PC-3 (cell line): ENCODE results near the gene FOSL1. TPM values are rescaled to one million over a fixed set of nuclear protein-coding genes. Genes with fewer than 3 reads are reported as not detected.

Experiments used
- ATAC-seq: fragments of 200-7000 bp; cut with Tn5 transposase; 2 replicates; pipeline ENCODE4 v1.9.1; 2020; ENCODE audit warnings: mild to moderate bottlenecking, moderate library complexity
- BruUV-seq: library from RNA; stranded (reverse); fragments of 400-500 nt; replicated peaks from 2 replicates; lab custom pipeline; 2021; lab: Mats Ljungman, UMichigan
- CTCF ChIA-PET: fragments of 300-600 bp; sonication (Branson Sonifier 250); formaldehyde crosslinking; loops from one replicate; lab custom pipeline; 2022; ENCODE audit warnings: antibody characterized with exemption; lab: Charles Lee
- POLR2A ChIA-PET: fragments of 300-600 bp; sonication (Branson Sonifier 250); formaldehyde crosslinking; loops from one replicate; lab custom pipeline; 2022; ENCODE audit warnings: antibody characterized with exemption; ENCODE audit not compliant: unreplicated experiment; lab: Charles Lee
- DNase-seq: peaks from one replicate; pipeline ENCODE4 v3.0.0-alpha.2; 2015
- H2AFZ ChIP-seq: fragments of 300-600 bp; sonication (generic); 2 replicates; pipeline ENCODE4 v1.6.0; 2016; ENCODE audit warnings: antibody characterized with exemption, low read length
- H3F3A ChIP-seq: fragments of 300-600 bp; sonication (generic); one replicate; pipeline ENCODE4 v1.6.0; 2017; ENCODE audit warnings: antibody characterized with exemption, low read length, control low read depth, mild to moderate bottlenecking; ENCODE audit not compliant: unreplicated experiment
- H3K27ac ChIP-seq: fragments of 300-600 bp; sonication (generic); 2 replicates; pipeline ENCODE4 v1.5.1; 2016; ENCODE audit warnings: mild to moderate bottlenecking, low read length
- H3K27me3 ChIP-seq: fragments of 300-600 bp; sonication (generic); 2 replicates; pipeline ENCODE4 v1.6.1; 2016; ENCODE audit warnings: low read length, mixed read lengths
- H3K36me3 ChIP-seq: fragments of 300-600 bp; sonication (generic); 2 replicates; pipeline ENCODE4 v1.6.1; 2016; ENCODE audit warnings: low read depth, mixed run types, low read length, mixed read lengths
- H3K4me1 ChIP-seq: fragments of 300-600 bp; sonication (generic); 2 replicates; pipeline ENCODE4 v1.5.1; 2016; ENCODE audit warnings: low read length; ENCODE audit not compliant: insufficient read depth
- H3K4me2 ChIP-seq: fragments of 300-600 bp; sonication (generic); 2 replicates; pipeline ENCODE4 v1.6.0; 2016; ENCODE audit warnings: low read length
- H3K4me3 ChIP-seq: fragments of 300-600 bp; sonication (generic); 2 replicates; pipeline ENCODE4 v1.5.1; 2016; ENCODE audit warnings: mild to moderate bottlenecking, low read length, mixed read lengths
- H3K79me2 ChIP-seq: fragments of 300-600 bp; sonication (generic); 2 replicates; pipeline ENCODE4 v1.6.1; 2017; ENCODE audit warnings: low read length, mixed read lengths
- H3K9ac ChIP-seq: fragments of 300-600 bp; sonication (generic); 2 replicates; pipeline ENCODE4 v1.6.0; 2016; ENCODE audit warnings: mild to moderate bottlenecking, low read length
- H3K9me2 ChIP-seq: fragments of 300-600 bp; sonication (generic); replicated peaks from 2 replicates; pipeline ENCODE4 v1.6.1; 2016; ENCODE audit warnings: mixed run types, low read length, mixed read lengths
- H3K9me3 ChIP-seq: fragments of 300-600 bp; sonication (generic); 2 replicates; pipeline ENCODE4 v1.6.1; 2016; ENCODE audit warnings: low read length, mixed read lengths
- H4K20me1 ChIP-seq: fragments of 300-600 bp; sonication (generic); 2 replicates; pipeline ENCODE4 v1.6.1; 2016; ENCODE audit warnings: low read length, mixed read lengths
- CTCF ChIP-seq: fragments of 300-600 bp; sonication (generic); conservative IDR thresholded peaks from 2 replicates; pipeline ENCODE4 v1.5.1; 2017; ENCODE audit warnings: antibody characterized with exemption, low read depth, mild to moderate bottlenecking, low read length
- EZH2 ChIP-seq: fragments of 300-600 bp; sonication (generic); IDR thresholded peaks from one replicate; pipeline ENCODE4 v1.6.1; 2017; ENCODE audit warnings: antibody characterized with exemption, mild to moderate bottlenecking, low read length; ENCODE audit not compliant: unreplicated experiment
- EZH2phosphoT487 ChIP-seq: fragments of 300-600 bp; sonication (generic); IDR thresholded peaks from 2 replicates; pipeline ENCODE4 v1.6.1; 2018; ENCODE audit warnings: mild to moderate bottlenecking, antibody characterized with exemption, low read length, borderline replicate concordance
- intact Hi-C: fragments of 100-400 bp; cut with micrococcal nuclease; formaldehyde crosslinking; loops from 2 replicates; pipeline ENCODE4 v1.9.0; 2023
- total RNA-seq: library from RNA; depleted of rRNA; stranded (reverse); fragments of >200 nt; gene quantifications from 2 replicates; pipeline ENCODE4 v1.2.3, GENCODE V29; 2014

Gene FOSL1
- total RNA-seq, 1 experiment from 2014 or later: 656 TPM

- ATAC-seq (no peak), DNase-seq (no peak)
- Histone ChIP-seq H3K27me3 (no peaks in the 10 kb centered on the region), H4K20me1 (no peaks in the 10 kb centered on the region), H3K4me3 (no peak overlapping the region), H3K9me3 (no peaks in the 10 kb centered on the region), H3K4me1 (peaks cover 10% of the 10 kb centered on the region; the same call in 1 of the 2 replicates), H2AFZ (no peak overlapping the region), H3K4me2 (no peak overlapping the region), H3K9me2 (no peaks in the 10 kb centered on the region), H3K27ac (no peak overlapping the region), H3F3A (no peaks in the 10 kb centered on the region), H3K36me3 (no peaks in the 10 kb centered on the region), H3K9ac (no peak overlapping the region), H3K79me2 (no peaks in the 10 kb centered on the region)
- TF ChIP-seq EZH2: no peak
- no peak for TF ChIP-seq EZH2phosphoT487
- TF ChIP-seq CTCF: no peak
- ChIA-PET CTCF (no interaction called here), POLR2A (no interaction called here)
- intact Hi-C loops: no loop called here
- no TSS peak for BruUV-seq
These were observed 44.6 kb upstream of the FOSL1 start for GRCh38 chr11:65944767-65945166.

DNA sequence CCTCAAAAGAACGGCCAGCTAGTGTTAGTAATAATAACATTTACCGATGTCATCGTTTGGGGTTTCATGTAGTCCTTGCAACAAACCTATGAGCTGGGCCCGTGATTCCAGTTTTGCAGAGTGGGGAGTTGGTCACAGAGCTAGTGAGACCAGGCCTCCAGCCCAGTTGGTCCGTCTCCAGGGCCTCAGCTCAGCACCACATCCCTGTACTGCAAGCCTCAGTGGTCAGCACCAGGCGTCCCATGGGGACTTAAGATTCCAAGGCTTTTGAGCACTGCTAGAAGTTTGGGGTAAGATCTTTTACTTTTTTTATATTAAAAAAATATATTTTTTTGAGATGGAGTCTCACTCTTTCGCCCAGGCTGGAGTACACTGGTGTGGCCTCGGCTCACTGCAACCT, 44.0 kb upstream of the FOSL1 start:
- DNase-seq (no peak), ATAC-seq (no peak)
- intact Hi-C loops: no loop called here
- Histone ChIP-seq H3K4me3 (no peak overlapping the region), H3F3A (no peaks in the 10 kb centered on the region), H3K9me3 (no peaks in the 10 kb centered on the region), H3K4me1 (peaks cover 10% of the 10 kb centered on the region; the same call in 1 of the 2 replicates), H3K9me2 (no peaks in the 10 kb centered on the region), H3K79me2 (no peaks in the 10 kb centered on the region), H4K20me1 (no peaks in the 10 kb centered on the region), H2AFZ (no peak overlapping the region), H3K27me3 (no peaks in the 10 kb centered on the region), H3K9ac (no peak overlapping the region), H3K36me3 (no peaks in the 10 kb centered on the region), H3K4me2 (no peak overlapping the region), H3K27ac (no peak overlapping the region)
- TF ChIP-seq EZH2: no peak
- no peak for TF ChIP-seq EZH2phosphoT487
- TF ChIP-seq CTCF: no peak
- BruUV-seq: no TSS peak
- CTCF ChIA-PET: no interaction called here
- POLR2A ChIA-PET: no interaction called here

DNA sequence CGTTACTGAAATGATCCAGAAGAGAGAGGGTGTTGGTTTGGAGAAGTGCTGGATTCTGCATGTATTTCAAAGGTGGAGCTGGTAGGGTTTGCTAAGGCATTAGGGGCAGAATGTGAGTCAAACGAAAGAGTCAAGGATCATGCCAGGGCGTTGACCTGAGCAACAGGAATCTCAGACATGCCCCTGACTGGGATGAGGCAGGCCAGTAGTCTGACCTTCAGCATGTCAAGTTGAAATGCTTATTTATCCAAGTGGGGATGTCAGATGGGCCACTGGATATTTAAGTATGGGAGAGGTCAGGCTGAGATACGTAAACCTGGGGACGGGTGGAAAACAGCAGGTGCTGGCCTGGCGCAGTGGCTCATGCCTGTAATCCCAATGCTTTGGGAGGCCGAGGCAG, 42.3 kb upstream of the FOSL1 start:
- DNase-seq (no peak), ATAC-seq (no peak)
- Histone ChIP-seq H3K36me3 (no peaks in the 10 kb centered on the region), H3K4me1 (peaks cover 10% of the 10 kb centered on the region; the same call in 1 of the 2 replicates), H3K9ac (no peak overlapping the region), H3K27ac (no peak overlapping the region), H3F3A (no peaks in the 10 kb centered on the region), H3K9me2 (no peaks in the 10 kb centered on the region), H3K79me2 (no peaks in the 10 kb centered on the region), H3K9me3 (no peaks in the 10 kb centered on the region), H3K4me3 (no peak overlapping the region), H3K4me2 (no peak overlapping the region), H2AFZ (no peak overlapping the region), H3K27me3 (no peaks in the 10 kb centered on the region), H4K20me1 (no peaks in the 10 kb centered on the region)
- intact Hi-C loops: no loop called here
- BruUV-seq: no TSS peak
- TF ChIP-seq EZH2 (no peak), EZH2phosphoT487 (no peak), CTCF (no peak)
- CTCF ChIA-PET: no interaction called here
- POLR2A ChIA-PET: no interaction called here
